Trophoblast cell (in vitro differentiated cells and primary cell): ENCODE data around the gene SEC24A.

ENCODE experiments used
- DNase-seq, 2 donors: peaks; one replicate each; pipeline ENCODE4 v3.0.0-alpha.2; 2016
- H2AFZ ChIP-seq: 2 replicates; pipeline ENCODE4 v1.6.1; 2013; ENCODE audit warnings: low read length, moderate library complexity, mild to moderate bottlenecking; ENCODE audit not compliant: insufficient read depth, poor library complexity
- H2AK5ac ChIP-seq: 2 replicates; pipeline ENCODE4 v1.6.1; 2013; ENCODE audit warnings: mild to moderate bottlenecking, low read length
- H2BK120ac ChIP-seq: 2 replicates; pipeline ENCODE4 v1.6.1; 2013; ENCODE audit warnings: low read length, mild to moderate bottlenecking, moderate library complexity; ENCODE audit not compliant: insufficient read depth, poor library complexity
- H2BK12ac ChIP-seq: 2 replicates; pipeline ENCODE4 v1.6.1; 2013; ENCODE audit warnings: mild to moderate bottlenecking, low read length, moderate library complexity
- H2BK5ac ChIP-seq: 2 replicates; pipeline ENCODE4 v1.6.1; 2013; ENCODE audit warnings: low read length, low read depth, moderate library complexity, mild to moderate bottlenecking; ENCODE audit not compliant: poor library complexity
- H3K14ac ChIP-seq: 2 replicates; pipeline ENCODE4 v1.6.1; 2013; ENCODE audit warnings: mild to moderate bottlenecking, low read length
- H3K18ac ChIP-seq: 2 replicates; pipeline ENCODE4 v1.6.1; 2013; ENCODE audit warnings: mild to moderate bottlenecking, low read length
- H3K23ac ChIP-seq: 2 replicates; pipeline ENCODE4 v1.6.1; 2013; ENCODE audit warnings: low read length
- H3K27ac ChIP-seq: 2 replicates; pipeline ENCODE4 v1.5.1; 2013; ENCODE audit warnings: low read depth, mild to moderate bottlenecking, inconsistent platforms, low read length, moderate library complexity
- H3K27me3 ChIP-seq: 2 replicates; pipeline ENCODE4 v1.6.1; 2013; ENCODE audit warnings: inconsistent platforms, mild to moderate bottlenecking, low read length, moderate library complexity; ENCODE audit not compliant: insufficient read depth
- H3K36me3 ChIP-seq, 2 experiments: 1 replicate in 1 of 2; 2 replicates in 1 of 2; pipeline ENCODE4 v1.6.1; 2013; ENCODE audit warnings: low read length in 2 of 2, mild to moderate bottlenecking in 2 of 2, moderate library complexity in 1 of 2; ENCODE audit not compliant: insufficient read depth in 2 of 2, control insufficient read depth in 1 of 2
- H3K4ac ChIP-seq: 2 replicates; pipeline ENCODE4 v1.6.1; 2013; ENCODE audit warnings: low read depth, mild to moderate bottlenecking, low read length, moderate library complexity
- H3K4me1 ChIP-seq, 2 experiments: 1 replicate in 1 of 2; 2 replicates in 1 of 2; pipeline ENCODE4 v1.6.1; 2013; ENCODE audit warnings: low read length in 2 of 2, mild to moderate bottlenecking in 2 of 2, moderate library complexity in 1 of 2; ENCODE audit not compliant: insufficient read depth in 2 of 2, control insufficient read depth in 1 of 2
- H3K4me2 ChIP-seq: 2 replicates; pipeline ENCODE4 v1.6.1; 2013; ENCODE audit warnings: inconsistent platforms, mild to moderate bottlenecking, low read length, moderate library complexity
- H3K4me3 ChIP-seq: 2 replicates; pipeline ENCODE4 v1.5.1; 2013; ENCODE audit warnings: mild to moderate bottlenecking, low read depth, low read length, inconsistent platforms
- H3K79me1 ChIP-seq: one replicate; pipeline ENCODE4 v1.6.1; 2013; ENCODE audit warnings: low read length
- H3K79me2 ChIP-seq: 2 replicates; pipeline ENCODE4 v1.6.1; 2013; ENCODE audit warnings: low read length, mild to moderate bottlenecking; ENCODE audit not compliant: control insufficient read depth, insufficient read depth, poor library complexity
- H3K9ac ChIP-seq: 2 replicates; pipeline ENCODE4 v1.6.1; 2013; ENCODE audit warnings: mild to moderate bottlenecking, low read length
- H3K9me3 ChIP-seq: 2 replicates; pipeline ENCODE4 v1.6.1; 2013; ENCODE audit warnings: low read depth, mild to moderate bottlenecking, control low read depth, inconsistent platforms, low read length; ENCODE audit not compliant: insufficient read depth
- H4K12ac ChIP-seq: 2 replicates; pipeline ENCODE4 v1.6.1; 2013; ENCODE audit warnings: low read depth, mild to moderate bottlenecking, low read length, moderate library complexity
- H4K8ac ChIP-seq: 2 replicates; pipeline ENCODE4 v1.6.1; 2013; ENCODE audit warnings: low read depth, mild to moderate bottlenecking, low read length, moderate library complexity
- H4K91ac ChIP-seq: one replicate; pipeline ENCODE4 v1.6.1; 2013; ENCODE audit warnings: low read depth, mild to moderate bottlenecking, low read length, moderate library complexity
- WGBS: extraction: QIAGEN DNeasy Blood & Tissue Kit; methylation state at CpG from one replicate; pipeline ENCODE4 v1.1.7; 2013; ENCODE audit warnings: missing lambda C conversion rate; ENCODE audit not compliant: insufficient read length, insufficient coverage; ENCODE audit errors: extremely low coverage; 5-methylcytosine and 5-hydroxymethylcytosine counted together

The SEC24A gene

GRCh38 chr5:134738133-134738962, 89.8 kb downstream of the SEC24A start, which contains the start of gene CAMLG:
Gene CAMLG (plus strand): TSS chr5:134738548. CDS start chr5:134738621, 73 bp downstream.
- H2AFZ ChIP-seq, result peak within 1 kb of the TSS; percentile 89

DNA sequence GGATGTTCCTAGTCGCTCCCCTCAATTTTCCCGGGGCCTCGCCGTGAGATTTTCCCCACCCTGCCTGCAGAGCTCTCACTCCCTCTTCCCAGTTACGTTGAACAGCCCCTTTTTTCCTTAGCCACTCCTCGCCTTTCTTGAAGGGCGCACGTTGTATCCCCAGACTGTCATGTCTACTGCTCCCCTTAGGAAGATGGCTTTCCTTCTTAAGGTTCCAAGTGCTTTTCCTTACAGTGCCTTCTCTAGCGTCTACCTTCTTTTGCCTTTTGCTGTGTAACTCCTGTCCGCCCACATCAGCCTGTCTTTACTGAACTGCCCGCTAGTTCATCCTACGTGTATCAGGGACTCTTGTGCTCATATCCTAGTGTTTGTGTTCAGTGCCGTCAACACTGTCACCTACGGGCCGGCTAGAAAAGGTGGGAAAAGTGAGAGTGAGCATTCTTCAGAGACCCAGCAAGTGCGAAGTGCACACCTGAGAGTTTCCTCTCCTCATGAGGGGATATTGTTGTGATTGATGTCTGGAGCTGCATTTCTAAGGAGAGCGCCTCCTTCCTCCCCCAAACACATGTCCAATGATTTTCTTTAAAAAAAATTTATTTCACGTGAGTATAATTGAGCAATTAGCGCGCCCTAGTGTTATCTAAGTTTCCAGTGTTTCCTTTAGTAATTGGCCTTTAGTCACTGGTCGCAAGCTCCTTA, 90.5 kb downstream of the SEC24A start:
- H3K23ac ChIP-seq, result no peak overlapping the region
- H2BK120ac ChIP-seq, result peak overlapping the region; percentile 7
- peak overlapping the region; percentile 89 for H4K8ac ChIP-seq
- H4K12ac ChIP-seq, result no peak overlapping the region
- peaks cover 5 to 8% of the 10 kb centered on the region in 2 experiments for H3K36me3 ChIP-seq
- no peaks in the 10 kb centered on the region for H3K27me3 ChIP-seq
- no peak overlapping the region for H2BK12ac ChIP-seq
- H3K9ac ChIP-seq, result peak overlapping the region; percentile 14
- H2AK5ac ChIP-seq, result no peak overlapping the region
- H2AFZ ChIP-seq, result peak overlapping the region; percentile 89
- peaks cover 5% of the 10 kb centered on the region for H3K79me2 ChIP-seq
- H3K9me3 ChIP-seq, result no peaks in the 10 kb centered on the region
- no CpG with 5 or more reads among the region's 21 CpGs for WGBS
- peaks cover 5% of the 10 kb centered on the region for H3K79me1 ChIP-seq
- H3K4me3 ChIP-seq, result peak overlapping the region; percentile 87
- peak overlapping the region; percentile 85 for H3K18ac ChIP-seq
- peak overlapping the region; percentile 52 for H3K14ac ChIP-seq
- H3K4ac ChIP-seq, result peak overlapping the region; percentile 57
- peaks cover 0 to 4% of the 10 kb centered on the region in 2 experiments for H3K4me1 ChIP-seq
- H3K4me2 ChIP-seq, result peak overlapping the region; percentile 82
- H3K27ac ChIP-seq, result no peak overlapping the region
- H2BK5ac ChIP-seq, result no peak overlapping the region
- peak overlapping the region; percentile 42 for H4K91ac ChIP-seq
- DNase-seq, result peak; percentile 46 to 71

More at GRCh38 chr5:134738133-134738962, 89.8 kb downstream of the SEC24A start, which contains the start of gene CAMLG:
- Histone ChIP-seq H3K79me1 (peaks cover 5% of the 10 kb centered on the region), H4K12ac (peak within 1 kb of the TSS; percentile 72), H3K79me2 (peaks cover 5% of the 10 kb centered on the region), H4K8ac (peak within 1 kb of the TSS; percentile 94), H2AK5ac (peak within 1 kb of the TSS; percentile 11), H3K4me2 (peak within 1 kb of the TSS; percentile 82), H3K23ac (no peak within 1 kb of the TSS), H3K9ac (peak within 1 kb of the TSS; percentile 77), H3K36me3 (peaks cover 5% of the 10 kb centered on the region in 2 experiments), H3K4ac (peak within 1 kb of the TSS; percentile 57), H3K4me3 (peak within 1 kb of the TSS; percentile 87), H4K91ac (peak within 1 kb of the TSS; percentile 46), H3K9me3 (no peaks in the 10 kb centered on the region), H3K27ac (peak within 1 kb of the TSS; percentile 16), H3K14ac (peak within 1 kb of the TSS; percentile 52), H3K27me3 (no peaks in the 10 kb centered on the region), H2BK12ac (no peak within 1 kb of the TSS), H3K4me1 (peaks cover 0 to 4% of the 10 kb centered on the region in 2 experiments), H2BK120ac (peak within 1 kb of the TSS; percentile 48), H3K18ac (peak within 1 kb of the TSS; percentile 85), H2BK5ac (peak within 1 kb of the TSS; percentile 41)
- no CpG with 5 or more reads among the region's 66 CpGs for WGBS
- DNase-seq, result peak; percentile 99 to 100

DNA sequence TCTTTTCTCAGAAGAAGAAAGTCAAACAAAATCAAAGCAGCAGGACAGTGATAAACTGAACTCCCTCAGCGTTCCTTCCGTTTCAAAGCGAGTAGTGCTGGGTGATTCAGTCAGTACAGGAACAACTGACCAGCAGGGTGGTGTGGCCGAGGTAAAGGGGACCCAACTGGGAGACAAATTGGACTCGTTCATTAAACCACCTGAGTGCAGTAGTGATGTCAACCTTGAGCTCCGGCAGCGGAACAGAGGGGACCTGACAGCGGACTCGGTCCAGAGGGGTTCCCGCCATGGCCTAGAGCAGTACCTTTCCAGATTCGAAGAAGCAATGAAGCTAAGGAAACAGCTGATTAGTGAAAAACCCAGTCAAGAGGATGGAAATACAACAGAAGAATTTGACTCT, 92.5 kb downstream of the SEC24A start:
- Histone ChIP-seq H3K4ac (no peak overlapping the region), H4K8ac (no peak overlapping the region), H2BK120ac (no peak overlapping the region), H3K4me3 (no peak overlapping the region), H3K4me1 (peaks cover 0 to 4% of the 10 kb centered on the region in 2 experiments), H2BK12ac (no peak overlapping the region), H3K79me2 (peaks cover 5% of the 10 kb centered on the region), H2AFZ (no peak overlapping the region), H3K36me3 (peaks cover 5 to 8% of the 10 kb centered on the region in 2 experiments), H2BK5ac (no peak overlapping the region), H3K4me2 (no peak overlapping the region), H3K23ac (no peak overlapping the region), H4K91ac (no peak overlapping the region), H3K9ac (no peak overlapping the region), H3K27ac (no peak overlapping the region), H3K18ac (no peak overlapping the region), H3K27me3 (no peaks in the 10 kb centered on the region), H4K12ac (no peak overlapping the region), H3K14ac (no peak overlapping the region), H3K9me3 (no peaks in the 10 kb centered on the region), H3K79me1 (peaks cover 5% of the 10 kb centered on the region), H2AK5ac (no peak overlapping the region)
- DNase-seq, result no peak
- no CpG with 5 or more reads among the region's 11 CpGs for WGBS

DNA sequence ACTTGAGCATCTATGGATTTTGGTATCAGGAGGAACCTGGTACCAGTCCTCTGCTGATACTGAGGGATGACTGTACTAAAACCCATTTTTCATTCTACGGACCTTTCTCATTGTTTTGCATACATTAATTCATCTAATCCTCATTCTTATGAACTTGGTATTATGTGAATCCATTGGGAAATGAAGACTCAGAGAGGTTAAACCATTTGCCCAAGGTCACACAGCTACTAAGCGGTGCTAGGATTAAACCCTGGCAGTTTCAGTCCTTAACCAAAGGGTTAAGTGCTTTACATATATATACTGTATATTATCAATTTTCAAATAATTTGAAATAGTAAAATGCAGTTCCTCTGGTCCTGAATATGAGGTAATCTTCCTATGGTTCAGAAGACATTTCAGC, 93.5 kb downstream of the SEC24A start:
- Histone ChIP-seq H3K4me1 (peaks cover 0 to 4% of the 10 kb centered on the region in 2 experiments), H2BK120ac (no peak overlapping the region), H2AFZ (no peak overlapping the region), H3K18ac (no peak overlapping the region), H3K4ac (no peak overlapping the region), H2AK5ac (no peak overlapping the region), H3K36me3 (peaks cover 5 to 8% of the 10 kb centered on the region in 2 experiments), H3K79me1 (peaks cover 5% of the 10 kb centered on the region), H2BK12ac (no peak overlapping the region), H3K14ac (no peak overlapping the region), H4K8ac (no peak overlapping the region), H3K79me2 (peaks cover 5% of the 10 kb centered on the region), H3K9ac (no peak overlapping the region), H4K91ac (no peak overlapping the region), H3K4me2 (no peak overlapping the region), H4K12ac (no peak overlapping the region), H3K4me3 (no peak overlapping the region), H3K23ac (no peak overlapping the region), H3K27ac (no peak overlapping the region), H3K27me3 (no peaks in the 10 kb centered on the region), H2BK5ac (no peak overlapping the region), H3K9me3 (no peaks in the 10 kb centered on the region)
- no CpG with 5 or more reads among the region's 2 CpGs for WGBS
- DNase-seq, result no peak
